ENCODE data around the gene CAMK1D. TPM values are rescaled to one million over a fixed set of nuclear protein-coding genes. Genes with fewer than 3 reads are reported as not detected.

The CAMK1D gene
- total RNA-seq, 1 experiment from 2014 or later: 10.2 TPM

DNA sequence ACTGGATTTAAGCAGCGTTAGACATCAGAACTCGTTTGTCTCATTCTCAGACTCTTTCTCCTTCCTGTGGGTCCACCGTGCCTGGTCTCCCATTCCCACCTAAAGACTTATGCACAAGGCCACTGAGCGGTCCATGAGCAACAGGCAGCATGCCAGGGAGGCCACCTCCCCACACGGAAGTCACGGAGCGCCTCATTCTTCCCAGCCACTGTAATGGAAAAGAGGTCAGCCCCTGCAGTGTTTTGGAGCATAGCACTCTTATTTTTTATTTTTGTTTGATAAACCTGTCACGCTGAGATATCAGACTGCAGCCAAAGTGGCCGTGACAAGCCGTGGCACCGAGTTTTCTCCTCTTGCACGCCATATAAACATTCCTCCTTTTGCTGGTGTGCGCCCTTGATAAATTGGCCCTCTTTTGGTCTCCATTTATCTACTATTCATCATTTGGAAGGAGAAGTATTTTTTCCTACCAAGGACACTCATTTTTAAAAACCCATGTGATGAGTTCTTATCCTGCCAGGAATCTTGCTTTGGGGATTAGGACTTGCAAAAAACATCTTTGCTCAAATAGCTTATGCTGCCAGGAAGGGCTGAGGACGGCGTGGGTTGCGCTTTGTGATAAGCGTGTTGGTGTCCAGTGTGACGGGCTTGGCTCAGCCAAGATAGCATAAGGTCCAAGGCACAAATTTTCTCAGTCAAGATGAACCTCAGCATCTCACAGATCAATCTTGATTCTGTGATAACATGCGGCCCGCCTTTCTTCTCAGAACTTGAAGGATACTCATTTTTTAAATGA is 446.2 kb downstream of the CAMK1D start:
- Mint-ChIP-seq H3K27ac (no peak overlapping the region), H3K4me1 (peaks cover 25% of the 10 kb centered on the region), H3K4me3 (no peak overlapping the region), H3K9me3 (peaks cover 29% of the 10 kb centered on the region), H3K36me3 (peaks cover 11% of the 10 kb centered on the region), H3K27me3 (ENCODE audit: low read depth) (no peaks in the 10 kb centered on the region)
- no peak for DNase-seq (ENCODE audit: low spot score)
- no peak for TF ChIP-seq KAT7 (CRISPR knock-in tag; IDR thresholded peaks at IDR 0.05; ENCODE audit: borderline replicate concordance)
- TF ChIP-seq NFATC4 (CRISPR knock-in tag; IDR thresholded peaks at IDR 0.05): no peak
- TF ChIP-seq, protein P1, sequence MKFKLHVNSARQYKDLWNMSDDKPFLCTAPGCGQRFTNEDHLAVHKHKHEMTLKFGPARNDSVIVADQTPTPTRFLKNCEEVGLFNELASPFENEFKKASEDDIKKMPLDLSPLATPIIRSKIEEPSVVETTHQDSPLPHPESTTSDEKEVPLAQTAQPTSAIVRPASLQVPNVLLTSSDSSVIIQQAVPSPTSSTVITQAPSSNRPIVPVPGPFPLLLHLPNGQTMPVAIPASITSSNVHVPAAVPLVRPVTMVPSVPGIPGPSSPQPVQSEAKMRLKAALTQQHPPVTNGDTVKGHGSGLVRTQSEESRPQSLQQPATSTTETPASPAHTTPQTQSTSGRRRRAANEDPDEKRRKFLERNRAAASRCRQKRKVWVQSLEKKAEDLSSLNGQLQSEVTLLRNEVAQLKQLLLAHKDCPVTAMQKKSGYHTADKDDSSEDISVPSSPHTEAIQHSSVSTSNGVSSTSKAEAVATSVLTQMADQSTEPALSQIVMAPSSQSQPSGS (CRISPR knock-in tag; IDR thresholded peaks at IDR 0.05; ENCODE audit: borderline replicate concordance, low read depth): no peak
- no peak for TF ChIP-seq RORB (CRISPR knock-in tag; IDR thresholded peaks at IDR 0.05)
- no peak for TF ChIP-seq OVOL2 (CRISPR knock-in tag; IDR thresholded peaks at IDR 0.05; ENCODE audit: borderline replicate concordance)
- no peak for TF ChIP-seq ATF1 (CRISPR knock-in tag; IDR thresholded peaks at IDR 0.05)
- TF ChIP-seq, protein P2, sequence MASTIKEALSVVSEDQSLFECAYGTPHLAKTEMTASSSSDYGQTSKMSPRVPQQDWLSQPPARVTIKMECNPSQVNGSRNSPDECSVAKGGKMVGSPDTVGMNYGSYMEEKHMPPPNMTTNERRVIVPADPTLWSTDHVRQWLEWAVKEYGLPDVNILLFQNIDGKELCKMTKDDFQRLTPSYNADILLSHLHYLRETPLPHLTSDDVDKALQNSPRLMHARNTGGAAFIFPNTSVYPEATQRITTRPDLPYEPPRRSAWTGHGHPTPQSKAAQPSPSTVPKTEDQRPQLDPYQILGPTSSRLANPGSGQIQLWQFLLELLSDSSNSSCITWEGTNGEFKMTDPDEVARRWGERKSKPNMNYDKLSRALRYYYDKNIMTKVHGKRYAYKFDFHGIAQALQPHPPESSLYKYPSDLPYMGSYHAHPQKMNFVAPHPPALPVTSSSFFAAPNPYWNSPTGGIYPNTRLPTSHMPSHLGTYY (CRISPR knock-in tag; IDR thresholded peaks at IDR 0.05): no peak
- TF ChIP-seq ZNF416 (CRISPR knock-in tag; IDR thresholded peaks at IDR 0.05): no peak
- no peak for ATAC-seq
- ChIA-PET CTCF (interaction anchor here (1.0 kb wide), 1 partner anchor 13 kb away, joined by 3 read pairs; no protein-coding TSS in a partner anchor), POLR2A (no interaction called here)

DNA sequence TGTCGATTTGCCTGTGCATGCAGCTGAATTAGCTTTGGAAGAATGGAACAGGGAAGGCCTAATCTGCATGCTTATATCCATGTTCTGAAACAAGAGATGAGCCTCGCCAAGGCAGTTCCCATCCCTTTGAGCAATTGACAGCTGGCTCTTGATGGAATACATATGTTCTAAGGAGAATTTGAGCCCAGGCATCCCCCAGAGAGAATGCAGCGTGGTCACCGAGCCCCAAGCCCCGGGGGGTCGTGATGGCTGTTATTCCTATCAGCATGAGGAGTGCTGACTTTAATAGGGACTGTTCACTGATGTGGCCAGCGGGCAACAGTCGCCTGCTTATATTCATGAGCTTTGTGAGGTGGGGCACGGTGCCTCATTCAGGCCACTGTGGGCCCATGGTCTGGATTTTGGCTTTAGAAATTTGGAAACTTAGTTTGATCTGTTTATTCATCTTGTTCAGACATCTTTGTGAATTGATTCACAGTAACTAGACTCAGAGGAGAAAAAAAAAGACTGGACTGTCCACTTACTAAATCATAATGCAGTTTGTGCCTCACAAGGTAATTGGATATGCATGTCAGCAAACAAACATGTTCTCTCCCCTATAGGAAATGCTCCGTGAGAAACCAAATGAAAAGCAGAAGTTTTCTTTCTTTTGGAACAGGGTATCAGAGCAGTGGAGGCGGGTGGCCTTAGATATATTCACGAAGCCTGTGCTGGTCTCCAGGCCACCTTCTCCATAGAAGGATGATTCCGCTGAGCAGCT is 447.2 kb downstream of the CAMK1D start:
- Mint-ChIP-seq H3K27ac (no peak overlapping the region), H3K36me3 (peaks cover 4% of the 10 kb centered on the region), H3K4me3 (no peak overlapping the region), H3K4me1 (peaks cover 25% of the 10 kb centered on the region), H3K27me3 (ENCODE audit: low read depth) (no peaks in the 10 kb centered on the region), H3K9me3 (peaks cover 18% of the 10 kb centered on the region)
- TF ChIP-seq ZNF263 (CRISPR knock-in tag; IDR thresholded peaks at IDR 0.05; ENCODE audit: low read depth) (no peak), ZNF512 (CRISPR knock-in tag; IDR thresholded peaks at IDR 0.05; ENCODE audit: borderline replicate concordance) (no peak), ZNF281 (CRISPR knock-in tag; IDR thresholded peaks at IDR 0.05) (no peak)
- TF ChIP-seq, protein P1 (CRISPR knock-in tag; IDR thresholded peaks at IDR 0.05; ENCODE audit: borderline replicate concordance, low read depth): no peak
- DNase-seq (ENCODE audit: low spot score) (no peak), ATAC-seq (no peak)
- ChIA-PET POLR2A (no interaction called here), CTCF (no interaction called here)

Data from WTC11 (cell line).